Immature natural killer cell (primary cell): ENCODE data around the gene ADGRE3. TPM values are rescaled to one million over a fixed set of nuclear protein-coding genes. Genes with fewer than 3 reads are reported as not detected.
"Not testable (repeated sequence)": the region's sequence is repeated elsewhere in the genome, so short reads cannot be mapped to it uniquely, and the experiment has no call there.

Experiments
- DNase-seq, 3 donors: peaks; one replicate each; pipeline ENCODE4 v3.0.0; 2022; ENCODE audit warnings: mixed read lengths in 1 of 3
- H3K27ac Mint-ChIP-seq, 6 donors: one replicate each; pipeline ENCODE4 v1.8.0; 2020; ENCODE audit warnings: mixed read lengths in 6 of 6, mild to moderate bottlenecking in 5 of 6, inconsistent platforms in 4 of 6, moderate library complexity in 3 of 6
- H3K27me3 Mint-ChIP-seq, 3 donors: one replicate each; pipeline ENCODE4 v1.8.0; 2020 to 2021; ENCODE audit warnings: low read depth in 3 of 3, mild to moderate bottlenecking in 3 of 3, mixed read lengths in 3 of 3, moderate library complexity in 3 of 3, inconsistent platforms in 1 of 3
- H3K36me3 Mint-ChIP-seq, 3 donors: one replicate each; pipeline ENCODE4 v1.8.0; 2020; ENCODE audit warnings: mixed read lengths in 3 of 3, inconsistent platforms in 2 of 3, mild to moderate bottlenecking in 2 of 3
- H3K4me1 Mint-ChIP-seq, 2 donors: one replicate each; pipeline ENCODE4 v1.8.0; 2020; ENCODE audit warnings: inconsistent platforms in 2 of 2, mild to moderate bottlenecking in 2 of 2, mixed read lengths in 2 of 2, moderate library complexity in 1 of 2
- H3K4me3 Mint-ChIP-seq, 5 donors: one replicate each; pipeline ENCODE4 v1.8.0; 2020; ENCODE audit warnings: mild to moderate bottlenecking in 5 of 5, mixed read lengths in 5 of 5, inconsistent platforms in 3 of 5, moderate library complexity in 3 of 5
- H3K9me3 Mint-ChIP-seq, 6 donors: one replicate each; pipeline ENCODE4 v1.8.0; 2020; ENCODE audit warnings: mild to moderate bottlenecking in 6 of 6, mixed read lengths in 6 of 6, inconsistent platforms in 4 of 6, moderate library complexity in 3 of 6
- polyA plus RNA-seq, 3 donors: library from polyadenylated mRNA; unstranded; fragments of 300-500 nt; fragmentation: Illumina TruSeq; gene quantifications; one replicate each; pipeline ENCODE4 v1.2.3, GENCODE V29; 2021

ADGRE3 gene
- polyA plus RNA-seq, 3 donors from 2014 or later = 0.66 TPM; not detected in 2

DNA sequence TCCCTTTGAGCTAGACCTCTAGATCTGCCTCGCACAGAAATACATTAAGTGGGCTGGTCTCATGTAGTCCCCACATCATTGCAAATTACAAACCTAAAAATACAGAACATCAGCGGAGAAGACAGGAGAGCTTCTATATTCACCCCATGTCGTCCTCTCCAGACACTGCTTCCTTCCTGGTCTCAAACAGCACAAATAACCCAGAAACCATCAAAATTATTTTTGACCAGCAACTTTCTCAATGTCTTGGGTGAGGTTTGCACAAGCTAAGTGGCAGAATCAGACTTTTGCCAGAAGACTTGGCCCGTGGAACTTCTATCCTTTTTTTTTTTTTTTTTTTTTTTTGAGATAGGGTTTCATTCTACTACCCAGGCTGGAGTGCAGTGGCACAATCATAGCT, 63.6 kb downstream of the ADGRE3 start:
- Mint-ChIP-seq H3K4me1 (no peaks in the 10 kb centered on the region), H3K4me3 (no peak overlapping the region), H3K27me3 (peaks cover 0 to 3% (median 2%) of the 10 kb centered on the region in 3 donors), H3K9me3 (no peaks in the 10 kb centered on the region), H3K36me3 (no peaks in the 10 kb centered on the region), H3K27ac (no peak overlapping the region)
- no peak for DNase-seq

DNA sequence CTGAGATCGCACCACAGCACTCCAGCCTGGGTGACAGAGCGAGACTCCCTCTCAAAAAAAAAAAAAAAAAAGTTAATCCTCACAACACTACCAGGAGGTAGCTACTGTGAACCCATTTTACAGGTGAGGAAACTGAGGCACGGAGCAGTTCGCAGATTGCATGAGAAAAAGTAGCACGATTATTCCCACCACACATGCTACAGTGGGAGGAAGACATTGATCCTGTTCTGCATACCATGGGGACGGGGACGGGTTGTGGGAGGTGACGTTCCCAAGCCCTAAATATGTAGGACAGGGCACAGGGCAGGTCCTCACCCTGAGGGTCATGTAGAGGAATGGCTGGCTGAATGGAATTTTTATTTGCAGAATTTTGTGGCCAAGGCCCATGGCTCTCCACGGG, 68.0 kb downstream of the ADGRE3 start:
- H3K36me3 Mint-ChIP-seq = no peaks in the 10 kb centered on the region
- no peak overlapping the region for H3K4me3 Mint-ChIP-seq
- no peak overlapping the region for H3K27ac Mint-ChIP-seq
- H3K27me3 Mint-ChIP-seq = peaks cover 0 to 3% (median 2%) of the 10 kb centered on the region in 3 donors
- peaks cover 0 to 2% (median 0%) of the 10 kb centered on the region in 6 donors for H3K9me3 Mint-ChIP-seq
- H3K4me1 Mint-ChIP-seq = no peaks in the 10 kb centered on the region
- no peak for DNase-seq

DNA sequence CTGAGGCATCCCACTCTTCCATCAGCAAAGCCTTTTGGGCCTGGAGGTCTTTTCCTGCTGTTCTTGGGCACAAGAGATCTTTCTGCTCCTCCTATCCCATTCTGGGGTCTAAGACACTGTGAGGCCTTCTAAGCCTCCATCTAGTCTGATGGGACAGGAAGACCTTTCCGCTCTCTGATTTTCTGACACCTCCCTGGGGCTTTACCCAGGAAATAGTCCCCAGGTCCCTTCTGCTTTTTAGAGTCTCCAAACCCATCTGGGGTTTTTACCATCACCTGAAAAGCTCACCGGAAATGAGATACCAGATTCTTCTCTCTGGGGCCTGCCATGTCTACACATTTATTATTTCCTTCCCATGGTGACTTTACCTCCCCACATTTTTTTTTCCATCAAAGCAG, 70.7 kb downstream of the ADGRE3 start:
- Mint-ChIP-seq H3K27ac (no peak overlapping the region), H3K4me3 (no peak overlapping the region), H3K4me1 (no peaks in the 10 kb centered on the region), H3K27me3 (peaks cover 0 to 3% (median 0%) of the 10 kb centered on the region in 3 donors), H3K9me3 (peaks cover 0 to 2% (median 0%) of the 10 kb centered on the region in 6 donors), H3K36me3 (no peaks in the 10 kb centered on the region)
- no peak for DNase-seq

DNA sequence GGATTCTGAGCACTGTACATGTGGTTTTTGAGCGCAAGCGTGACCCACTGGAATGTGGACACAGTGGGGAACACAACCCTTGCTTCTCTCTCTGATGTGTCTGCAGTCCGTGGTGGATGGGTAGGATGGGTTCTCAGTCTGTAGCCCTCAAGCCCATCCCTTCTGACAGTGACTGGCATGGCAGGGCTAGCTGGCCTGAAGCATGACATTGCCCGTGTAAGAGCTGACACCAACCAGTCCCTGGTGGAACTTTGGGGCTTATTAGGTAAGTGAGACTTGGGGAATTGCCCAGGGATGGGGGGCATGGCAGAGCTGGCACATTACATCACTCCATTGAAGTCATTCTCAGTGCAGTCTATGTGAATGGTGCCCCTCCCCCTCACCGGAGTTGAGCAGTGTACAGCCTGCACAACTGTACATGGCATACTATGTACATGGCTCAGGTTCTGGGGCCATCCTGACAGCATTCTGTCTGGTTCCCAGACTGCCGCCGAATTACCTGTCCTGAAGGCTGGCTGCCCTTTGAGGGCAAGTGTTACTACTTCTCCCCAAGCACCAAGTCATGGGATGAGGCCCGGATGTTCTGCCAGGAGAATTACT, 75.0 kb downstream of the ADGRE3 start:
- peaks cover 0 to 4% (median 0%) of the 10 kb centered on the region in 3 donors for H3K36me3 Mint-ChIP-seq
- no peak for DNase-seq
- H3K9me3 Mint-ChIP-seq = peaks cover 0 to 7% (median 2%) of the 10 kb centered on the region in 6 donors
- H3K4me3 Mint-ChIP-seq = no peak overlapping the region
- H3K27ac Mint-ChIP-seq = no peak overlapping the region
- peaks cover 0 to 7% (median 1%) of the 10 kb centered on the region in 3 donors for H3K27me3 Mint-ChIP-seq
- H3K4me1 Mint-ChIP-seq = peaks cover 0 to 6% of the 10 kb centered on the region in 2 donors

DNA sequence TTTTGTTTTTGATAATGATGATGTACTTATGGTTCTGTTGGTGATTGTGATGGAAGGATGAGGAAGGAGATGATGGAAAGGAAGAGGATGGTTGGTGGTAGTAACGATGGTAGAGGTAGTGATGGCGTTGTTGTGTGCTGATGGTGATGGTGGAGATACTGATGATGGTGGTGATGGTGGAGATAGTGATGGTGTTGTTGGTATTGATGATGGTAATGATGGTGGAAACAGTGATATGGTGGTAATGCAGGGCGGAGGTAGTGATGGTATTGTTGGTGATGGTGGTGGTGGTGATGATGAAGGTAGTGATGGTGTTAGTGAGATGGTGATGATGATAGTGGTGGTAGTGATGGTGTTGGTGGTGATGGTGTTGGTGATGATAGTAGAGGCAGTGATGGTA, 79.1 kb downstream of the ADGRE3 start:
- Mint-ChIP-seq H3K27ac (peak overlapping the region in 1 of 6 donors; percentile 3), H3K9me3 (peaks cover 0 to 6% (median 2%) of the 10 kb centered on the region in 6 donors), H3K4me3 (no peak overlapping the region), H3K27me3 (peaks cover 3 to 14% (median 3%) of the 10 kb centered on the region in 3 donors), H3K4me1 (peaks cover 0 to 6% of the 10 kb centered on the region in 2 donors), H3K36me3 (peaks cover 0 to 4% (median 0%) of the 10 kb centered on the region in 3 donors)
- DNase-seq = no peak

DNA sequence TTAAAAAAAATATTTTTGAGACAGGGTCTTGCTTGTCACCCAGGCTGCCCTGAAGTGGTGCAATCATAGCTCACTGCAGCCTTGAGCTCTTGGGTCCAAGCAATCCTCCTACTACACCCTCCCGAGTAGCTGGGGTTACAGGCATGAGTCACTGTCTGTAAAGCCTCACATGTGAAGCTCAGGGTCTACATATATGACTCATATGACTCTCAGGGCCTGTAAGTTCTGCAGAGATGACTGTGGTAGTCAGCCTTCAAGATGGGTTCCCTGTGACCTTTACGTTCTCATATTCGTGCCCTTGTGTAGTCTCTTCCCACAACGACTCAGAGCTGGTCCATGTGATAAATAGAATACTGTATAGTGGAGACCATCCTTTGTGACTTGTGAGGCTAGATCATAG, 85.2 kb downstream of the ADGRE3 start:
- H3K27ac Mint-ChIP-seq, H3K9me3 Mint-ChIP-seq: not testable (repeated sequence)

DNA sequence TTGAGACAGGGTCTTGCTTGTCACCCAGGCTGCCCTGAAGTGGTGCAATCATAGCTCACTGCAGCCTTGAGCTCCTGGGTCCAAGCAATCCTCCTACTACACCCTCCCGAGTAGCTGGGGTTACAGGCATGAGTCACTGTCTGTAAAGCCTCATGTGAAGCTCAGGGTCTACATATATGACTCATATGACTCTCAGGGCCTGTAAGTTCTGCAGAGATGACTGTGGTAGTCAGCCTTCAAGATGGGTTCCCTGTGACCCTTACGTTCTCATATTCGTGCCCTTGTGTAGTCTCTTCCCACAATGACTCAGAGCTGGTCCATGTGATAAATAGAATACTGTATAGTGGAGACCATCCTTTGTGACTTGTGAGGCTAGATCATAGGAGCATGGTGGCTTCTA, 89.5 kb downstream of the ADGRE3 start:
- not testable (repeated sequence) for DNase-seq

More for the DNA sequence above, 85.2 kb downstream of the ADGRE3 start:
- H3K27me3 Mint-ChIP-seq, H3K4me3 Mint-ChIP-seq, DNase-seq, H3K4me1 Mint-ChIP-seq, H3K36me3 Mint-ChIP-seq: not testable (repeated sequence)

DNA sequence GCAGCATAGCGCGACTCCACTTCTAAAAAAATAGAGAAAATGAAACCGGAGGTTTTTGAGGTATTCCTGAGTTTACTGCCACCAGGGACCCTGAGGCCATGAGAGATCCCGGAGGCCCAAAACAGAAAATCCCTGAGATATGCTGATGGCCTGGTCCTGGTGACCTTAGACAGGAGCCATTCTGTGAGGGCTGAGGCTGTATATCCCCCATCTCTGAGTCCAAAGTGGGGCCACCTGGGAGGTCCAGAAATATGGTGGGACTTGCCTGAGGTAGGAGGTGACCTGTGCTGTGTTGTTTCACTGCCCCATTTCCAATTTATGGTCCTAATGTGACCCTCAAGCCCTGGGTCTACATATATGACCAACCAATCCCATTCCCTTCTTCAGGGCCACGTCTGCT, 90.3 kb downstream of the ADGRE3 start:
- not testable (repeated sequence) for H3K9me3 Mint-ChIP-seq, H3K27me3 Mint-ChIP-seq, H3K36me3 Mint-ChIP-seq, H3K27ac Mint-ChIP-seq, H3K4me1 Mint-ChIP-seq, H3K4me3 Mint-ChIP-seq, DNase-seq

More for the DNA sequence above, 89.5 kb downstream of the ADGRE3 start:
- H3K36me3 Mint-ChIP-seq, H3K9me3 Mint-ChIP-seq, H3K27ac Mint-ChIP-seq, H3K4me3 Mint-ChIP-seq, H3K27me3 Mint-ChIP-seq, H3K4me1 Mint-ChIP-seq: not testable (repeated sequence)

DNA sequence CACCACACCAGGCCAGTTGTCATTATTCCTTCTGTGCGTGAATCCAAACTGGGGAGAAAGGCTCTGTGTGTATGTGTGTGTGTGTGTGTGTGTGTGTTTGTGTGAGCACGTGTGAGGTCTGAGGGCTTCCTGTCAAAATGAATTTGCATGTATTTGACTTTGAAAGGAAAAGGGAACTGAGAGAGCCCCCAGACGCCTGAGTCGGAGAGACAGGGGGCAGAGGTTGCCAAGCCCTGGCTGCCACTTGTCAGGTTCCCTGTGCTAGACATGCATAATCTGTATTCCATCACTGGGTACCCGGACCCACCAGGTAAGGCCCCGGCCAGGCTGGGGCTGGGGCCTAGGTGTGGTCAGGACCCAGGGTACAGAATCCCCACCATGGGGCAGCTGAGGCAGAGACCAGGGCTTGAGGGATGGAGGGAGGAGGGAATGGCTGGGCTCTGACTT, 91.7 kb downstream of the ADGRE3 start, which contains the start of gene CLEC17A:
Gene CLEC17A (plus strand): TSS at position 191 of the 447 bp plus-strand sequence. CDS start 77 bp downstream, at position 268.
- no peak within 1 kb of the TSS for H3K4me3 Mint-ChIP-seq
- no peak for DNase-seq

DNA sequence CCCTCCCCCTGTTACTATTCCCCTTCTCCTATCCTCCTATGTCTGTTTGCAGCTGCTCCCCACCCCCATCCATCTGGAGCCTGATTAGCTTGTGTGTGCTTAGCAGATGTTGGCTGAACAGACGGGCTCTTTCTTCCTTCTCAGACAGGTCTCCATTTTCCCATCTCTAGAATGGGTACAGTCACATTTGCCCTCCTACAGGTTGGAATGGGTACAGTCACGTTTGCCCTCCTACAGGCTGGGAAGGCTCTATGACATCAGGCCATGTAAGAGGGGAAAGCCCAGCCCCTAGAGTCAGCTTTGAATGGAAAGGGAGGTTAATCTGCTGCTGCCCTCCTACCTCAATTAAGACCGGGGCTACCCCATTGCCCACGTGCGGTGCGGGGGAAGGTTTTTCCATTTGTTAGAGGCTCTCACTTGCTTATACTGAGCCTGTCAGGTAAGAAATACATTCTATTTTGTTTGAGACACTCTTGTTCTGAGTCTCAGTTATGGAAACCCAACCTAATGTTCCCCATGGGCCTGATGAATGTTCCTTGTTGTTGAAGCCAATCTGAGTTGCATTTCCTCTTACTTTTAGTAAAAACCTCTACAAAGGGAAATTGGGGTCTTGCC, 93.9 kb downstream of the ADGRE3 start:
- Mint-ChIP-seq H3K4me1 (no peaks in the 10 kb centered on the region), H3K27me3 (peaks cover 0 to 2% (median 0%) of the 10 kb centered on the region in 3 donors), H3K36me3 (no peaks in the 10 kb centered on the region), H3K27ac (no peak overlapping the region), H3K9me3 (peaks cover 0 to 2% (median 0%) of the 10 kb centered on the region in 6 donors), H3K4me3 (no peak overlapping the region)
- DNase-seq = no peak

More for the DNA sequence above, 91.7 kb downstream of the ADGRE3 start, which contains the start of gene CLEC17A:
- Mint-ChIP-seq H3K36me3 (no peaks in the 10 kb centered on the region), H3K27ac (peak within 1 kb of the TSS in 1 of 6 donors; percentile 46), H3K4me1 (no peaks in the 10 kb centered on the region), H3K27me3 (peaks cover 0 to 2% (median 0%) of the 10 kb centered on the region in 3 donors), H3K9me3 (peaks cover 0 to 2% (median 0%) of the 10 kb centered on the region in 6 donors)

DNA sequence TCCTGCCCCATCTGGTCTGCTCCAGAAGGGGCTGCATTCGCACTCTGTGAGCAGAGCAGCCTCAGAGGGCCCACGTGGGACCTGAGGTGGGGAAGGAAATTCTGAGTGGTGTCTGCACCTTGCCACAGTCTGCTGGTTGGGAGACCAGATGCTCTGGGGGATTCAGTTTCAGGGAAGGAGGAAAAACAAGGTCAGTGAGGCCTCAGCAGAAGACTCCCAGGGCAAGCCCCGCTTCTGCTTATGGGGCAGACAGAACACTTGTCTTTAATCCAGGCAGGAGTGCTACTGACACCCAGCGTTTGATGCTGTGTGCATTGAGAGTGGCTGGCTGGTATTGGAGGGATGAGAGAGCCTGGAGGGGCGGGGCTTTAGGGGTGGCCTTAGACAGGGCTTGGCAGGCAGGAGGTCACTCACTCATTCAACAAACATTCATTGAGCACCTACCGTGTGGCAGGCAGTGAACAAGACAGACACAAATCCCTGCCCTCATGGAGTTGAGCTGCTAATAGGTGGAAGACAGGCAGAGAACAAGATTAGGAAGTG, 96.7 kb downstream of the ADGRE3 start:
- no peaks in the 10 kb centered on the region for H3K9me3 Mint-ChIP-seq
- no peaks in the 10 kb centered on the region for H3K27me3 Mint-ChIP-seq
- DNase-seq = no peak
- peaks cover 5 to 7% of the 10 kb centered on the region in 2 donors for H3K4me1 Mint-ChIP-seq
- H3K4me3 Mint-ChIP-seq = no peak overlapping the region
- no peak overlapping the region for H3K27ac Mint-ChIP-seq
- H3K36me3 Mint-ChIP-seq = no peaks in the 10 kb centered on the region

DNA sequence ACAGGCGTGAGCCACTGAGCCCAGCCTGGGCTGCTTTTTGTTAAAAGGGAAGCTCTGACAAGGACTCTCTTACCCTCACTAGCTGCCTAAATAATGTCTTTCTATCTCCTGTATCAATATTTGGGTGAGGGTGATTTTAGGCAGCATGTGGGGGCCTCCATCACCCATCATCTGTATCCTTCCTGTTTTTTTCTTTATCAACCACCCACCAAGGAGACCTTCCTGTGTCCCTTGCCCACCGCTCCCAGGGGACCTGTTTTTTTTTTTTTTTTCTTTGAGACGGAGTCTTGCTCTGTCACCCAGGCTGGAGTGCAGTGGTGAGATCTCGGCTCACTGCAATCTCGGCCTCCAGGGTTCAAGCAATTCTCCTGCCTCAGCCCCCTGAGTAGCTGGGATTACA, 97.4 kb downstream of the ADGRE3 start:
- Mint-ChIP-seq H3K36me3 (no peaks in the 10 kb centered on the region), H3K4me3 (no peak overlapping the region), H3K27ac (no peak overlapping the region), H3K4me1 (peaks cover 5 to 7% of the 10 kb centered on the region in 2 donors), H3K9me3 (no peaks in the 10 kb centered on the region), H3K27me3 (no peaks in the 10 kb centered on the region)
- no peak for DNase-seq

DNA sequence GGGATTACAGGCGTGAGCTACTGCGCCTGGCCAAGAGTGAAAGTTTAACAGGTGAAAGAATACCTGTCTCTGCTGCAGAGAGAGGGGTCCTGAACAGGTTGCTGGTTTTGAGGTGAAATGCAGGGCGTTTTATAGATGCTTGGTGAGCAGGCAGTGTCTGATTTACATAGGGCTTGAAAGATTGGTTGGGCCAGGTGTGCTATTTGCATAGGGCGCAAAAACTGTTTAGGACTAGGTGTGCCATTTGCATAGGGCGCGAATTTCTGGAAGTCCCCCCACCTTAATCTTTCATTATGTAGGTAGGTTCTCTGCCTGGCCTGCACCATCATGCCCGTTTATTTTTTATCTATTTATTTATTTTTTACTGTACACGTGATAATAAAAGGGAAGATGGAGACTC, 98.3 kb downstream of the ADGRE3 start:
- Mint-ChIP-seq H3K27me3 (peaks cover 0 to 3% (median 0%) of the 10 kb centered on the region in 3 donors), H3K4me3 (no peak overlapping the region), H3K36me3 (peaks cover 0 to 4% (median 0%) of the 10 kb centered on the region in 3 donors), H3K9me3 (no peaks in the 10 kb centered on the region), H3K4me1 (peaks cover 14 to 15% of the 10 kb centered on the region in 2 donors), H3K27ac (no peak overlapping the region)
- DNase-seq = no peak

DNA sequence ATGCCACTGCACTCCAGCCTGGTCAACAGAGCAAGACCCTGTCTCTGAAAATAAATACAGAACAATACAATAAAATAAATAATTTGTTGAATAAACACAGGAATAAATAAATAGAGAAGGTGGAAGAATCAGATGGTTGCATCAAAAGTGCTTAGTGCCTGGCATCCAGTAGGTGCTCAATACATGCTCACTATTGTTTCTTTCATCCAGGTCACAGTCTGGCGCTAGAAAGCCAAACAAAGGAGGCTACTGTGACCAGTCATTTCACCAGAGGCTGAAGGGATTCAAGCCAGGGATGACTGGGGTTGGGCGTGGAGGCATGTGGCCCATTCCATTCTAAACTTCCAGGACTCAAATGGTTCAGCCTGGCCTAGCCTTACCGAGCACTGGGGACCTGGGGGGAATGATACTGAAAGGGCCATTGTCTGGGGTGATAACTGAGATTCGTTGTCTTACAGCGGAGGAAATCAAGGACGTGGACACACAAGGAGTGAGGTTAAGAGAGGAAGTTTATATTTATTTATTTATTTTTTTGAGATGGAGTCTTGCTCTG, 99.1 kb downstream of the ADGRE3 start:
- peaks cover 15 to 23% of the 10 kb centered on the region in 2 donors for H3K4me1 Mint-ChIP-seq
- no peaks in the 10 kb centered on the region for H3K9me3 Mint-ChIP-seq
- H3K27ac Mint-ChIP-seq = no peak overlapping the region

More for the DNA sequence above, 99.1 kb downstream of the ADGRE3 start:
- no peak for DNase-seq
- Mint-ChIP-seq H3K27me3 (peaks cover 0 to 3% (median 0%) of the 10 kb centered on the region in 3 donors), H3K36me3 (peaks cover 0 to 5% (median 0%) of the 10 kb centered on the region in 3 donors), H3K4me3 (no peak overlapping the region)
